ENCODE data around the gene XXYLT1. TPM values are rescaled to one million over a fixed set of nuclear protein-coding genes. Genes with fewer than 3 reads are reported as not detected.

The XXYLT1 gene
- total RNA-seq, 1 donor from 2014 or later, result 7.6 TPM

DNA sequence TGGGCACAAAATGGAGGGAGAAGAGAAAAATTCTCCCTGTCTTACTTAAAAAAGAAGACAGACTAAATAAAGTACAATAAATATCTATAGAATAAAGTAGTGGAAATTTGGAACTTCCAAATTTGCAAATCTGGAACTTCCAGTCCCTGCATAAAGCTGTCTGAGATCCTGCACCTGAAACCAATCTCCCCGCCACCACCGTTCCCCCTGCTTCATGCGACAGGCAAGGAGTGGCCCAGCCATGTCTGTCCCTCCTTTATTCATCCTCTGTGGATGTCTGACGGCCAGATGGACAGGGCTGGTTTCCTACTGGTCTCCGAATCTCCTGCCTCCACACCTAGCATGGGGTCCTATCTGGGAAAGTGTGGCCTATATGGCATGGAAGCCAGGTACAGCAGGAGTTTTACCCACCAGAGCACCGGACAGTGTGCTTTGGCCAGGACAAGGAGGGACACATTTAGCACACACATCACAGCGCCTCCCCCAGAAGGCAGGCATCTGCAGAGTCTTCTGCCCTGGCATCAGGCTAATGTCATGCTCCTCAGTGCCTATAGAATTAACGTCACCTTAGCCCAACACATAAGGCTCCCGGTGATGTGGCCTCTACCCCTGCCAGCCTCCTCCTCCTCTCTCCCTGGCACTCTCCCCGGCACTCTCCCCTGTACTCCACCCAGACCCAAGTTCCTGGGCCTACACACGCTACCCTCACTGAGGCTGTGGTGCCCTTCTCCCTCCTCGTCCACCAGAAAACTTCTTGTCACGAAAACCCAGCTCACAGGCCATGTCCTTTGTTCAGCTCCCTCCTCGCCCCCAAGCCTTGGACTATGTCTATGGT is 170.8 kb downstream of the XXYLT1 start:
- no peaks in the 10 kb centered on the region for H3K36me3 Mint-ChIP-seq (ENCODE audit: low read depth)
- CTCF ChIA-PET, result interaction anchor here (1.0 to 1.2 kb wide), 2 partner anchors 30 to 417 kb away, joined by 3 to 6 read pairs; no protein-coding TSS in a partner anchor
- ATAC-seq (ENCODE audit: low read depth) (no peak), DNase-seq (no peak)
- peak overlapping the region; percentile 91 for H3K27ac Mint-ChIP-seq
- intact Hi-C loops (cut with micrococcal nuclease), result loop anchor here (10.0 kb wide), 2 partner anchors 225 to 425 kb away; no protein-coding TSS in a partner anchor
- H3K4me1 Mint-ChIP-seq, result peaks cover 85% of the 10 kb centered on the region
- TF ChIP-seq, protein P1, sequence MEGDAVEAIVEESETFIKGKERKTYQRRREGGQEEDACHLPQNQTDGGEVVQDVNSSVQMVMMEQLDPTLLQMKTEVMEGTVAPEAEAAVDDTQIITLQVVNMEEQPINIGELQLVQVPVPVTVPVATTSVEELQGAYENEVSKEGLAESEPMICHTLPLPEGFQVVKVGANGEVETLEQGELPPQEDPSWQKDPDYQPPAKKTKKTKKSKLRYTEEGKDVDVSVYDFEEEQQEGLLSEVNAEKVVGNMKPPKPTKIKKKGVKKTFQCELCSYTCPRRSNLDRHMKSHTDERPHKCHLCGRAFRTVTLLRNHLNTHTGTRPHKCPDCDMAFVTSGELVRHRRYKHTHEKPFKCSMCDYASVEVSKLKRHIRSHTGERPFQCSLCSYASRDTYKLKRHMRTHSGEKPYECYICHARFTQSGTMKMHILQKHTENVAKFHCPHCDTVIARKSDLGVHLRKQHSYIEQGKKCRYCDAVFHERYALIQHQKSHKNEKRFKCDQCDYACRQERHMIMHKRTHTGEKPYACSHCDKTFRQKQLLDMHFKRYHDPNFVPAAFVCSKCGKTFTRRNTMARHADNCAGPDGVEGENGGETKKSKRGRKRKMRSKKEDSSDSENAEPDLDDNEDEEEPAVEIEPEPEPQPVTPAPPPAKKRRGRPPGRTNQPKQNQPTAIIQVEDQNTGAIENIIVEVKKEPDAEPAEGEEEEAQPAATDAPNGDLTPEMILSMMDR (IDR thresholded peaks at IDR 0.05), result no peak
- no peaks in the 10 kb centered on the region for H3K27me3 Mint-ChIP-seq
- no peaks in the 10 kb centered on the region for H3K9me3 Mint-ChIP-seq
- POLR2A ChIA-PET, result interaction anchor here (0.5 to 2.6 kb wide), 6 partner anchors 19 to 861 kb away, joined by 3 to 15 read pairs (median 5); no protein-coding TSS in a partner anchor
- peak overlapping the region; percentile 52 for H3K4me3 Mint-ChIP-seq

DNA sequence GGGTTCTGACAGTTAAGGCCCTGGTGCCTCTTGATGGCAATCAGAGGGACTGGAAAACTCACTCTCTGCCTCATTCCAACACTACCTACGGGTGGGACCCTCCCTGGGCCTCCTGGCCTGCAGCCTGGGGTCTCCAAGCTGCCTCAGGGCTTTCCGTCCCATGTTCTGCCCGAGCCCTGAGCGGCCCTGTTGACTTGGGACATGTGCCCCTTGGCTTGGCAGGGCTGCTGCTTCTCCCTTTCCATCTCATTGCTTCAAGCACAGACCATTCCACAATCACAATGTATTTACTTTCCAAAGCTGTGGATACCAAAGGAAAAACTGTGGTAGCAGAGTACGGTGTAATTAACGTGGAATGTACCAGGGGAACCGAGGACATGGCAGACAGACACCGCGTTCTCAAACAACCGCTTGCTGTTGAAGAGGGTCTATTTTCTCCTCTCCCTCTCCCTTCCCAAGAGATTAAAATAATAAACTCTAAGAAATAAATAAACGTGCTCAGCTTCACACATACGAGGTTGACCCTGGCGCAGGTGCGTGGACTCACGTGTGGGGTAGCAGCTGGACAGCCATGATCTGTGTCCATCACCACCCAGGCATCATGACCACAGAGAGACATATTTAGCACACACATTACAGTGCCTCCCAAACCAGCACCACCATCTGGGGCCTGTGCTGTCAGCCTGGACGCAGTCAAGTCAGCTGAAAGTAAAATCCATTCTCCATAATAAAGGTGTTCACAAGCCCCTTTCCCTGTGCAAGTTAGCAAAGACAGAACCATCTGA is 172.0 kb downstream of the XXYLT1 start:
- ChIA-PET POLR2A (interaction anchor here (0.6 kb wide), 2 partner anchors 105 to 396 kb away, joined by 3 to 5 read pairs; no protein-coding TSS in a partner anchor), CTCF (interaction anchor here (0.6 kb wide), 1 partner anchor 411 kb away, joined by 3 read pairs; no protein-coding TSS in a partner anchor)
- H3K36me3 Mint-ChIP-seq (ENCODE audit: low read depth), result no peaks in the 10 kb centered on the region
- no peak for ATAC-seq (ENCODE audit: low read depth)
- intact Hi-C loops (cut with micrococcal nuclease), result no loop called here
- no peak overlapping the region for H3K4me3 Mint-ChIP-seq
- H3K27ac Mint-ChIP-seq, result peak overlapping the region; percentile 7
- H3K9me3 Mint-ChIP-seq, result no peaks in the 10 kb centered on the region
- no peak for DNase-seq
- H3K4me1 Mint-ChIP-seq, result peaks cover 91% of the 10 kb centered on the region
- H3K27me3 Mint-ChIP-seq, result no peaks in the 10 kb centered on the region
- TF ChIP-seq, protein P1 (IDR thresholded peaks at IDR 0.05), result no peak

DNA sequence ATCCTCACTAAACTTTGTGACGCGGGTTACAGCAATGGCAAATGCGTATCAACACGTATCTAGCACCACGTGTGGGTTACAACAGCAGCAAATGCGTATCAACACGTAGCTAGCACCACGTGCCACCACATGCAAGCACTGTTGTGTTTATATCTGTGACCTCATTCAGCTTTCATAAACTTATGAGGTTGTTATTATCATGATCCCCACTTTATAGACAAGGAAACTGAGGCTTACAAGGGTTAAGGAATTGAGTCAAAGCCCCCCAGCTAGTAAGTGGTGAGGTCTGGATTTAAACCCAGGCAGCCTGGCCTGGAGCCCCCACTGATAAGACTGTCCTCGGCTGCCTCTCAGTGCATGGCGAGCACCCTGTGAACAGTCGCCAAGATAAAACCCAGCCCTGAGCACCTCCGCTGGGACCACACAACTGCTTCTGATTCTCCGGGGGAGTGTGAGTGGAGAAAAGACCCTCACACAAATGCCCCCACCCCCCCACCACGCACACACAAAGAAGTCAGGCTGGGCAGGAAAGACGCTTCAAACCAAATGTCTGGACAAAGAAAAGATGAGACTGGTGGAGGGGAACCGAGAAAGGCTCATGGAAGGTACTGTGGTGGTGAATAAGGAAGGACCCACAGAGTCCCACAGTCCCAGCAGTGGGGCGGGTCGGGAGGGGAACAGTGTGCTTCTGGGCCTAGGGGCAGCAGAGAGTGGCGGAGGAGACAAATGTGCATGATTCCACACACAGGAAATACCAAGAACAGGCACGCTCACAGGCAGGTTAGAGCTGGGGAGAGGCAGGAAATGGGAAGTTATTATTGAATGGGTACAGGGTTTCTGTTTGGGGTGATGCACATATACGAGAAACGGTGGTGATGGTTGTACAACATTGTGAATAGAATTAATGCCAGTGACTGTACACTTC is 173.4 kb downstream of the XXYLT1 start:
- intact Hi-C loops (cut with micrococcal nuclease), result no loop called here
- ATAC-seq (ENCODE audit: low read depth), result no peak
- Mint-ChIP-seq H3K4me1 (peaks cover 89% of the 10 kb centered on the region), H3K27ac (peak overlapping the region; percentile 62), H3K27me3 (no peaks in the 10 kb centered on the region), H3K36me3 (ENCODE audit: low read depth) (no peaks in the 10 kb centered on the region), H3K9me3 (no peaks in the 10 kb centered on the region), H3K4me3 (no peak overlapping the region)
- no peak for DNase-seq
- ChIA-PET POLR2A (interaction anchor here (0.8 kb wide), 1 partner anchor 411 kb away, joined by 3 read pairs; no protein-coding TSS in a partner anchor), CTCF (interaction anchor here (0.9 to 1.4 kb wide), 2 partner anchors 9 to 410 kb away, joined by 3 read pairs; no protein-coding TSS in a partner anchor)
- TF ChIP-seq, protein P1 (IDR thresholded peaks at IDR 0.05), result no peak

DNA sequence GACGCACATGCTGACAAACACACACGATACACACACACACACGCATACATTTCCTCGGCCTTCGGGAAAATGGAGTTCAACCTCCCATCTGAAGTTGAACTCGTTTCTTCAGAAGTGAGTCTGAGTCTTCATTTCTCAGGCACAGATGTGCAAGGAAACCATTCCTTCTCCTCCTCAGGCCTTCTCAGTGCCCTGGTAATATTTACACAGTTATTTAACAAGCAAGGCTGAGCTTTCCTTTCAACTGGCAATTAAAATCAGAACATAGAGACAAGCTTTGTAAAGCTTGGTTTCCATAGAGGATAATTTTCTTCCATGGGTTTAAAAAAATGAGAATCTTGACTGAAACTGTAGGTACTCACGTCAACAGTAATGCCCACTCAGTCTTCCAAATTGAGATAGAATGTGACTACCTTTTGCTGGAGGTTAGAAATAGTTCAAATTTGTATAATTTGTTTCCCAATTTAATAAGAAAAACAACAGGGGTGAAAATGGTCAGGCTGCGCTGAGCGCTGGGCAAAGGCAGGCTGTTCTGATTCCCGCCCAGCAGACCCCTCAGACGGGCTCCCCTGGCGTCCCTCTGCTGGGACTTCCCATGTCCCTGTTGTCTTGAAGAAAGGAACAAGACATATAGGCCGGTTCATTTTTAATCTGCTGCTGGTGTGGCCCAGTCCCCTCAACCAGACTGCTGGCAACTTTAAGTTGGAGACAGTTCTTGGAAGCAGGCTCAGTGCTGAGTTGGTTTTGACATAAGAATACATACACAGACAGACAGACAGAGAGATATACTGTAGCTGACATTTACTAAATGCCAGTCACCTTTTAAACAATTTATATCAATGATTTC is 174.3 kb downstream of the XXYLT1 start:
- Mint-ChIP-seq H3K9me3 (no peaks in the 10 kb centered on the region), H3K27ac (peak overlapping the region; percentile 47), H3K4me3 (no peak overlapping the region), H3K4me1 (peaks cover 80% of the 10 kb centered on the region), H3K36me3 (ENCODE audit: low read depth) (no peaks in the 10 kb centered on the region), H3K27me3 (no peaks in the 10 kb centered on the region)
- intact Hi-C loops (cut with micrococcal nuclease), result no loop called here
- ChIA-PET POLR2A (no interaction called here), CTCF (interaction anchor here (0.9 to 1.4 kb wide), 2 partner anchors 10 to 409 kb away, joined by 3 read pairs; no protein-coding TSS in a partner anchor)
- ATAC-seq (ENCODE audit: low read depth), result no peak
- no peak for DNase-seq
- TF ChIP-seq, protein P1 (IDR thresholded peaks at IDR 0.05), result no peak

All from activated B cell treated with CpG ODN at 0.5 μM for 24 hours (primary cell).